T-helper 9 cell (primary cell): ENCODE data around the gene MCAT.
A peak's percentile ranks its signal among the peaks of the same experiment; 100 is the strongest.

ENCODE experiments used
- DNase-seq: peaks from one replicate; pipeline ENCODE4 v3.0.0-alpha.2; 2020
- total RNA-seq, 2 donors: gene quantifications; one replicate each; lab custom pipeline; 2026; lab: John Stamatoyannopoulos, UW

Gene MCAT
- total RNA-seq, result 6.5 to 10.1 reads per million in 2 donors

DNA sequence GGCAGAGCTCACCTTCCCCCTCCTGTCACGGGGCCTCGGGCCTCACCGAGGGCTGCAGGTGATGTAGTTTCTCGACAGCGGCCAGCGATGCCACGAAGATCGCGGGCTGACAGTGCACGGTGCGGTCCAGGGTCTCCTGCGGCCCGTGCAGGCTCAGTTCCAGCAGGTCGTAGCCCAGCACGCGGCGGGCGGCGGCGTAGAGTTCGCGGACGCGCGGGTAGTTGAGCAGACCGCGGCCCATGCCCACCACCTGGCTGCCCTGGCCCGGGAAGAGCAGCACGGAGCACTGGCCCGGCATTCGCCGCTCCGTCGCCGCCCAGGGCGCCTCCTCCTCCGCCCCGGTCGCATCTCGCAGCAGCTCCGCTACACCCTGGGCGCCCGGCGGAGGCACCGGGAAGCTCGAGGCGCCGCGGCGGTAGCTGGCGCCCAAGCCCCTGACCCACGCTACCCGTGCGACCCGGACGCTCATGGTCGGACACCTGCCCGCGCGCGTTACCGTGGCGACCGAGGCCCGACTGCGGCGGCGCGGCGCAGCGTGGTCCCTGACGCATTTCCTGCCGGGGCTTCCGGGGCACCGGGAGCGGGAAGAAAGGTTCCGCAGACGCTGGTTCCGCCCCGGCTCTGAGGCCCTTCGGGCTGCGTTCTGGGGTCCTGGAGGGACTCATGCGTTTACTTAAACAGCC, at the start of gene MCAT:
Gene MCAT, minus strand, starts transcription at position 519 of the 683 bp plus-strand sequence. Its CDS starts 50 bp downstream, at position 469.
- DNase-seq, result peak; percentile 69

GRCh38 chr22:43191831-43192230, 48.6 kb upstream of the MCAT start:
- no peak for DNase-seq

- DNase-seq, result no peak
These were observed 45.8 kb upstream of the MCAT start for GRCh38 chr22:43188829-43189545.

- DNase-seq, result peak; percentile 91
These were observed 44.2 kb upstream of the MCAT start for GRCh38 chr22:43187171-43188099.

DNA sequence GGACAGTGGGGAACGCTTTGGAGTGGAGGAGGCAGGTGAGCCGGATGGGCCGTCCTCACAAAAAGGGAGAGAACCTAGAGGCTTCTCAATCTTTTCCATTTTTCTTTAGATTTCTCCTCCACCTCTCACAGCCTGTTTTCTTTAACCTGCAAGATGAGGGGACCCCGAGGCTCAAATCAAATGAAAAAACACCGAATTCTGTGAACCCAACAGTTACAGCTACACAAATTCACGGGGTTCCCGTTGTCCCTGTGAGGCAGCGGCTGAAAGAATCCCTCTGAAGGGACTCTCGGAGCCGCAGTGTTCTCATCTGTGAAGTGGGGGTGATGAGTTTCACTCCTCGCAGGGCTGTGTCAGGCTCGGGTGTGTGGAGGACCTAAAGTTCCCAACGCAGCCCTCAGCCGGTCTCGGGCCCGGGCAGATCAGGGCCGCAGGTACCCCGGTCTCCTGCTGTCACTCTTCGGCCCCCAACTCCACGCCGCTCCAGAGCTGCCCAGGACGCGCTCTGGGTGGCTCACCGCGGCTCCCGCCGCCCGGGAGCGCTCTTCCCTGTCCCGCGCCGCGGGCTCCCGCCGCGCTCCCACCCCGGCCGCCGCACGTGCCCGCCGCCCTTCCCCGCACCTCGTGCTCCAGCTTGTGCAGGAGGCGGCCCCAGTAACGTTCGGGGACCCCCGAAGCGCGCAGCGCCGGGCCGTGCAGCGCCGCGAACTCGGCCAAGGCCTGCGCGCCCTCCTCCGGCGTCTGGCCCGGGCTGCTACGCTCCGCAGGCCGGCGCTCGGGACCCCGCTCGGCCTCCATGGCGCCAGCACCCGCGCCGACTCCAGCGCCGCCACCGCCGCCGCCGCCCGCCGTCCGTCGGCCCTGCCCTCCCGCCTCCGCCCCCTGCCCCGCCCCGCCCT, 43.3 kb upstream of the MCAT start, which contains the start of gene TTLL12:
Gene TTLL12, minus strand, starts transcription at position 863 of the 899 bp plus-strand sequence. Its CDS starts 65 bp downstream, at position 798.
- DNase-seq, result peak; percentile 44

DNA sequence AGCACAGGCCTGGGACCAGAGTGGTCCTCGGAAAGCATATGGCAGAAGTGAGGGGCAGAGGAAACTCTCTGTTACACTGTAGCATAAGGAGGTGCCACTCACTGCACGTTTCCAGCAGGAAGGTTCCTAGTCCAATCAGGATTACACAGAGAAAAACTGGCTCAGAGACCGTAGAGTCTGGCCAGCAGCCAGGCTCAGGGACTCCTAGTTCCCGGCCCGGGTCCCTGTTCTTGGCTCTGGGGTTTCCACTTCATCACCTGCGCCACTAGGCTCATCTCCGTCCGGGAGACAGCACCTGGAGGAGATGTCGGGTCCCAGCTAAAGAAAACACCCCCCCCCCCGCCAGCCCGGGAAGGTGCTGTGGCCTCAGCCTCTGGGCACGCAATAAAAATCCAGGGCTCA, 42.7 kb upstream of the MCAT start:
- DNase-seq, result no peak

GRCh38 chr22:43183496-43184277, 40.5 kb upstream of the MCAT start:
- no peak for DNase-seq

DNA sequence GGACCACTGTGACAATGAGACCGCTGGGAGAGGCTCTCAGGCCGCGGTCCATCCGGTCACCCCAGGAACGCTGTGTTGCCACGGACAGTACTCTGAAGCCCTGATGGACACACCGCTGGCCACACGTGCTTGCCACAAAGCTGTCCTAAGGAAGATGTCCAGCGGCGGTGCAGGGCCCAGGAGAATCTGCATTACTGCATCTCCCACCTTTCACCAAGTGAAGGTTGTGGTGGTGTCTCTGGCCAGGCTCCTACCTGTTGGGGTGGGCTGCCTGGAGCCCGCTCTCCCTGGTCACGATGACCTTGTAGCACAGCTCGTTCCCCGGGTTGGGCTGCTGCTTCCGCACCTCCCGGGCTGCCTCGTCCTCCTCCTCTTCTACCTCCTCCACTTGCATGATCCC, 39.5 kb upstream of the MCAT start:
- DNase-seq, result no peak

GRCh38 chr22:43182118-43182517, 38.9 kb upstream of the MCAT start:
- no peak for DNase-seq

DNA sequence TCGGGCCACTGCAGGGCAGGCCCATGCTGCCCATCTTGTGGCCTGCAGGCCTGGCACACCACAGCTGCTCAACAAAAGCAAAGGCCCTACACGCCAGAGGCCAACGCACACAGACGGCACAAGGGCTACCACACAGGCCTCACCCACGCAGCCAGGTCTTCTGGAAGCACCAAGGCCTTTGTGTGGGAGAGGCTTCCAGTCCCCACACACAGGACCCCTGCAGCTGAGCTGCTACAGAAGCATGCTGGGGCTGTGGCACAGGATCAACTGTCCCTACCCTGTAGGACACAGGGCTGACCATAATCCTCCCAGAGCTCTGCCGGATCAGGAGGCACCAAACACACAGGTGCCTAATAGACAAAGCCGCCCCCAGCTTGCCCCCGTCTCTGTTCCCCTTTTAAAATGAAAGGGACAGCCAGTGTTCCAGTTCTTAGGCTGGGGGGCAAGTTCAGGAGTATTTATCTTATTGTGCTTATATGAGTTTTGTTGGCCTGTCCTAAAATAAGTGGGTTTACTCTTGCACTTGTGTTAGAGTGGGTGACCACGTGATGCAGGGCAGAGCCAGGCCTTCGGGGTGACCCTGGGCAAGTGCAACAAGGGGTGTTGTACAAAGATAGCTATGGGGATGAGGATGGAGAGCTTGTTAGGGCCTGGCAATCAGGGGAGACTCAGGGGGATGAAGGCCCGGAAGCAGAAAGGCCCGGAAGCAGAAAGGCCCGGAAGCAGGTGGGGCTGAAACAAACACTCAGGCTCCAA, 38.3 kb upstream of the MCAT start:
- no peak for DNase-seq

DNA sequence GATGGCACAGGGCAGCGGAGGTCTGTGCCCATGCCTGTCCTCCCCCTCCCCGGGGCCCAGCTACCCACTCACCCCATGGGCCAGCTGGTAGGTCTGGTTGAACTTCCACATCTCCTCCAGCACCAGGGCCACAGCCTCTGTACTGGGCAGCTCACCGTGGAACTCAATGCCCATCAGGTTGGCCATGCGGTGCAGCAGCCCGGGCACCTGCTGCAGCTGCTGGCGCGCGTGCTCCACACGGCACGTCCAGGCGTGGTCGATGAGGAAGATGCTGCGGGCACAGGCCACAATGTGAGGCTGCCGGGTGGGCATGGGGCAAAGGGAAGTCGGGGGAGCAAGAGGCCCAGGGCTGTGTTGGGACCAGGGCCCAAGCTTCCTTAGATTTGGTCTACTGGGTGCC, 37.5 kb upstream of the MCAT start:
- DNase-seq, result no peak

DNA sequence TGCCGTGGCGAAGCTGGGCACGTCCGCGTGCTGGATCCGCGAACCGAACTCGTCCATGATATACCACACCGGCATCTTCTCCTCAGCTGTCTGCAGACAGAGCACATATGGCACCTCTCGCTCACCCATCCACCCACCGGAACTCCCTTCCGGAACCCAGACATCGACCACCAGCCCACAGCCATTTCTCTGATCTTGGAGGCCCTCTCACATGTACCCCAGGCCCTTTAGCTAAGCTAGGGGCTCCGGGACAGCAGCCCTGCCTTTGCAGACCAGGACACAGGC, 36.7 kb upstream of the MCAT start:
- DNase-seq, result no peak

GRCh38 chr22:43179146-43179910, 36.1 kb upstream of the MCAT start:
- no peak for DNase-seq

GRCh38 chr22:43177479-43177878, 34.3 kb upstream of the MCAT start:
- DNase-seq, result no peak

DNA sequence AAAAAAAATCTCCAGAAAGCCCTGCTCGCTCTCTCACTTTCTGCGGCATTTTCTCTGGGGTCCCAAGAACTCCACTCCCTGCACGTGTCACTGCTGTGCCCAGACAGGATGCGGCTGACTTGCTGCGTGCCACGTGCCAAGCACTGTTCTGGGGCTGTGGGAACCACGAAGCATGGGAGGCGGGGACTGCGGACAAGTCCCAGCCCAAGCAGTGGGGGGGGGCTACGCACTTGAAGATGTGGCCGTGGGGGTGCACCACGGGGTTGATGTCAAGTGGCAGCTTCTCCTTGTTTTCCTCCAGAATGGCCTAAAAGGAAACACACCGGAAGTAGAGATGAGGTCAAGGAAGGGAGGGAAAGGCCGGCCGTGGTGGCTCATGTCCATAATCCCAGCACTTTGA, 32.9 kb upstream of the MCAT start:
- no peak for DNase-seq

- DNase-seq, result no peak
These were observed 31.8 kb upstream of the MCAT start for GRCh38 chr22:43174941-43175531.

DNA sequence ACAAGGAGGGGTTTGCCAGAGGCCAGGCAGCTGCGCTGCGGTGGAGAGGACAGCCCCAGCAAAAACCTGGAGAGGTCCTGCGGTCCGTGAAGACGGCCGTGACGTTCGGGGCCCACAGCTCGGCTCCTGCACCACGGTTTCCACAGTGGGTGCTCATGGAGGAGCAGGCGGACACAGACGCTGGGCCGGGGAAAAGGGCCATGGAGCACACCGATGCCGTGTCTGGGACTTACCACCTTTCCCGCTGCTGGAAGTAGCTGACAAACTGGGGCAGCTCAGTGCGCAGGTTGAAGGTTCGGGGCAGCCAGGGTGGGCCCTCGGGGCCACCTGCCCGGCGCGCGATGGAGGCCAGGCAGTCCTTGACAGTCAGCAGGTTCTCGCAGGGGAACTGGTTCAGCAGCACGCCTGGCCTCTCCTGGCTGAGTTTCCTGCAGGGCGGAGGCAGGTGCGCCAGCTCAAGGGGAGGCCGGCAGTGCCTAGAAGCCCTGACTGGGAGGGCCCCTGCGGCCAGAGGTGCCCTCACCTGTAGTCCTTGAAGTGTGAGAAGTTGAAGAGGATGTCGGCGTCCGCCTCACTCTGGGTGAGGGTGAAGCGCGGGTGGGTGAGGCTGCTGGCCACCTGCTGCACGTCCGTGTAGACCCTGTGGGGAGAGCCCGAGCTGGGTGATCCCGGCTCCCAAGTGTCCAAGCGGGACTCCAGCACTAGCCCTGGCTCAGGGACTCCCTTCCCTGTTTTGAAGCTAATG, 30.9 kb upstream of the MCAT start:
- DNase-seq, result no peak

DNA sequence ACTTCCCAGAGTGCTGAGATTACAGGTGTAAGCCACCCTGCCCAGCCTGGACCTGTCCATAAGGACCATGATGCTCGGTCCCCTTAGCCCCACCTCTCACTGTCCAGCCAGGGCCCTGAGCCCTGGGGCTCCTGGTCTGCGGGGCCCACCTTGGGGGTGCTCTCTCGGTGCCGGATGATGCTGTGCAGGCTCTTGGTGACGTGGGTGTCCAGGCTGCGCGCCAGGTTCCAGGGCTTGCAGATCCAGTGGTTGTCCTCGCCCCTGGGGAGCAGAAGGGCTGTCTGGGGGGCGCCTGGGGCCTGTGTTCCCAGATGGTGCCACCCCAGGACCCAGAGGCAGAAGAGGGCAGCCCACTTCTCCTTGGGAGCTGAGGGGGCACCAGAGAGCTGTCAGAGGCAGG, 30.4 kb upstream of the MCAT start:
- no peak for DNase-seq

DNA sequence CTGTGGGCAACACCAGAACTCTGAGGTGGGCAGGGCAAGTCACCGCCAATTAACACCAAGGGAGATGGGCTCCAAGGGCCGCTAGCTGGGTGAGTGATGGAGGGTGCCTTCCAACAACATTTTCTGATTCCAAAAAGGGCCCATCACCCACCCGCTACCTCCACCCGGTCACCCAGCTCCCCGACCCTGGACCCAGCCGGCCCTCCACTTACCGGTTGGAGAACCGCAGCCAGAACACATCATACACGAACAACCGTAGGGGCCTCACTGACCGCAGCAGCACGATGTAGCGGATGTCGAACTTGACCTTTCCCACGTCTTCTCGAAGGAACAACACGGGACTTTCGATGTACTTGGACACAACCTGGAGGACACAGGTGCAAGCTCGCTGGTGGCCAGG, 29.0 kb upstream of the MCAT start:
- no peak for DNase-seq
